DND-41 (cell line): ENCODE results near the gene ARHGAP27.

Experiments used
- ATAC-seq: fragments of 200-7000 bp; cut with Tn5 transposase; 3 replicates; pipeline ENCODE4 v1.9.1; 2021; ENCODE audit warnings: low read depth; ENCODE audit not compliant: insufficient read depth
- DNase-seq: peaks from one replicate; pipeline ENCODE4 v3.0.0-alpha.2; 2020
- H2AFZ ChIP-seq: 2 replicates; pipeline ENCODE4 v1.6.0; 2012; ENCODE audit warnings: low read depth, low read length
- H3K27ac ChIP-seq: 2 replicates; pipeline ENCODE4 v1.5.1; 2012; ENCODE audit warnings: low read length, inconsistent platforms
- H3K27me3 ChIP-seq: fragments of 200-600 bp; sonication (generic); 2 replicates; pipeline ENCODE4 v1.6.0; 2012; ENCODE audit warnings: low read length, mild to moderate bottlenecking, inconsistent platforms; ENCODE audit not compliant: insufficient read depth, poor library complexity
- H3K36me3 ChIP-seq: 2 replicates; pipeline ENCODE4 v1.5.1; 2012; ENCODE audit warnings: low read length, inconsistent platforms; ENCODE audit not compliant: insufficient read depth
- H3K4me1 ChIP-seq: 2 replicates; pipeline ENCODE4 v1.5.1; 2012; ENCODE audit warnings: mild to moderate bottlenecking, low read length; ENCODE audit not compliant: insufficient read depth
- H3K4me2 ChIP-seq: 2 replicates; pipeline ENCODE4 v1.6.0; 2012; ENCODE audit warnings: mild to moderate bottlenecking, moderate library complexity, low read length, inconsistent platforms; ENCODE audit not compliant: insufficient read depth
- H3K4me3 ChIP-seq, 2 experiments: fragments of 200-600 bp in 1 of 2; shearing (Covaris generic) in 1 of 2; 2 replicates each; pipeline ENCODE4 v1.5.1; 2012 to 2016; ENCODE audit warnings: inconsistent platforms in 2 of 2, low read length in 2 of 2, mild to moderate bottlenecking in 2 of 2, low read depth in 1 of 2, moderate library complexity in 1 of 2
- H3K79me2 ChIP-seq: 2 replicates; pipeline ENCODE4 v1.6.0; 2012; ENCODE audit warnings: low read length, inconsistent platforms; ENCODE audit not compliant: insufficient read depth
- H3K9ac ChIP-seq: 2 replicates; pipeline ENCODE4 v1.6.0; 2012; ENCODE audit warnings: low read depth, mild to moderate bottlenecking, inconsistent platforms, low read length, moderate library complexity
- H3K9me3 ChIP-seq: 2 replicates; pipeline ENCODE4 v1.5.1; 2012; ENCODE audit warnings: low read length, moderate library complexity, mild to moderate bottlenecking, inconsistent platforms; ENCODE audit not compliant: insufficient read depth, severe bottlenecking
- H4K20me1 ChIP-seq: 2 replicates; pipeline ENCODE4 v1.6.0; 2012; ENCODE audit warnings: low read length; ENCODE audit not compliant: insufficient read depth
- CTCF ChIP-seq: IDR thresholded peaks from 2 replicates; pipeline ENCODE4 v1.5.1; 2012; ENCODE audit warnings: borderline replicate concordance, low read length, moderate library complexity, mild to moderate bottlenecking; ENCODE audit not compliant: poor library complexity, severe bottlenecking; ENCODE audit errors: extremely low read depth
- EZH2 ChIP-seq: IDR thresholded peaks from 3 replicates; pipeline ENCODE4 v1.6.1; 2012; ENCODE audit warnings: borderline replicate concordance, low read depth, mild to moderate bottlenecking, moderate library complexity, low read length, inconsistent platforms; ENCODE audit not compliant: severe bottlenecking

Gene ARHGAP27

GRCh38 chr17:45377401-45377800, 55.3 kb downstream of the ARHGAP27 start:
- no peaks in the 10 kb centered on the region for H3K36me3 ChIP-seq
- DNase-seq = no peak
- no peak overlapping the region for H3K9ac ChIP-seq
- no peak for ATAC-seq
- TF ChIP-seq CTCF (no peak), EZH2 (no peak)
- no peaks in the 10 kb centered on the region for H3K9me3 ChIP-seq
- no peak overlapping the region for H3K27ac ChIP-seq
- H3K27me3 ChIP-seq = no peaks in the 10 kb centered on the region
- no peak overlapping the region for H3K4me3 ChIP-seq
- no peaks in the 10 kb centered on the region for H3K79me2 ChIP-seq
- no peak overlapping the region for H3K4me2 ChIP-seq
- H4K20me1 ChIP-seq = no peaks in the 10 kb centered on the region
- no peaks in the 10 kb centered on the region for H3K4me1 ChIP-seq
- H2AFZ ChIP-seq = no peak overlapping the region

- no peaks in the 10 kb centered on the region for H3K36me3 ChIP-seq
- H2AFZ ChIP-seq = no peak overlapping the region
- H3K4me3 ChIP-seq = no peak overlapping the region
- DNase-seq = no peak
- no peak overlapping the region for H3K27ac ChIP-seq
- no peak for TF ChIP-seq CTCF
- no peak for TF ChIP-seq EZH2
- H3K27me3 ChIP-seq = no peaks in the 10 kb centered on the region
- H3K4me2 ChIP-seq = no peak overlapping the region
- no peaks in the 10 kb centered on the region for H3K9me3 ChIP-seq
- no peaks in the 10 kb centered on the region for H4K20me1 ChIP-seq
- no peaks in the 10 kb centered on the region for H3K4me1 ChIP-seq
- H3K79me2 ChIP-seq = no peaks in the 10 kb centered on the region
- H3K9ac ChIP-seq = no peak overlapping the region
- no peak for ATAC-seq
These were observed 56.3 kb downstream of the ARHGAP27 start for GRCh38 chr17:45376171-45377005.

- TF ChIP-seq EZH2 (no peak), CTCF (no peak)
- Histone ChIP-seq H3K9me3 (no peaks in the 10 kb centered on the region), H3K27me3 (no peaks in the 10 kb centered on the region), H3K4me2 (no peak overlapping the region), H3K36me3 (no peaks in the 10 kb centered on the region), H3K4me1 (no peaks in the 10 kb centered on the region), H2AFZ (no peak overlapping the region), H3K4me3 (no peak overlapping the region), H3K9ac (no peak overlapping the region), H4K20me1 (no peaks in the 10 kb centered on the region), H3K27ac (no peak overlapping the region), H3K79me2 (no peaks in the 10 kb centered on the region)
- ATAC-seq = no peak
- DNase-seq = no peak
These were observed 58.2 kb downstream of the ARHGAP27 start for GRCh38 chr17:45374501-45374900.
